Measurements from ENCODE around the gene MAP4K1.

DNA sequence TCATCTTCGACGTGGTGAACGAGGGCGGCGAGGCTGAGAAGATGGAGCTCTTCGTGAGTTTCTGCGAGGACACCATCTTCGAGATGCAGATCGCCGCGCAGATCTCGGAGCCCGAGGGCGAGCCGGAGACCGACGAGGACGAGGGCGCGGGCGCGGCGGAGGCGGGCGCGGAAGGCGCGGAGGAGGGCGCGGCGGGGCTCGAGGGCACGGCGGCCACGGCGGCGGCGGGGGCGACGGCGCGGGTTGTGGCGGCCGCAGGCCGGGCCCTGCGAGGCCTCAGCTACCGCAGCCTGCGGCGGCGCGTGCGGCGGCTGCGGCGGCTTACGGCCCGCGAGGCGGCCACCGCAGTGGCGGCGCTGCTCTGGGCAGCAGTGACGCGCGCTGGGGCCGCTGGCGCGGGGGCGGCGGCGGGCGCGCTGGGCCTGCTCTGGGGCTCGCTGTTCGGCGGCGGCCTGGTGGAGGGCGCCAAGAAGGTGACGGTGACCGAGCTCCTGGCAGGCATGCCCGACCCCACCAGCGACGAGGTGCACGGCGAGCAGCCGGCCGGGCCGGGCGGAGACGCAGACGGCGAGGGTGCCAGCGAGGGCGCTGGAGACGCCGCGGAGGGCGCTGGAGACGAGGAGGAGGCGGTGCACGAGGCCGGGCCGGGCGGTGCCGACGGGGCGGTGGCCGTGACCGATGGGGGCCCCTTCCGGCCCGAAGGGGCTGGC lies 52.6 kb downstream of the MAP4K1 start:
- TF ChIP-seq, protein P1, sequence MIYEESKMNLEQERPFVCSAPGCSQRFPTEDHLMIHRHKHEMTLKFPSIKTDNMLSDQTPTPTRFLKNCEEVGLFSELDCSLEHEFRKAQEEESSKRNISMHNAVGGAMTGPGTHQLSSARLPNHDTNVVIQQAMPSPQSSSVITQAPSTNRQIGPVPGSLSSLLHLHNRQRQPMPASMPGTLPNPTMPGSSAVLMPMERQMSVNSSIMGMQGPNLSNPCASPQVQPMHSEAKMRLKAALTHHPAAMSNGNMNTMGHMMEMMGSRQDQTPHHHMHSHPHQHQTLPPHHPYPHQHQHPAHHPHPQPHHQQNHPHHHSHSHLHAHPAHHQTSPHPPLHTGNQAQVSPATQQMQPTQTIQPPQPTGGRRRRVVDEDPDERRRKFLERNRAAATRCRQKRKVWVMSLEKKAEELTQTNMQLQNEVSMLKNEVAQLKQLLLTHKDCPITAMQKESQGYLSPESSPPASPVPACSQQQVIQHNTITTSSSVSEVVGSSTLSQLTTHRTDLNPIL (CRISPR knock-in tag; IDR thresholded peaks at IDR 0.05; ENCODE audit: low read depth): no peak
- TF ChIP-seq TOX (CRISPR knock-in tag; IDR thresholded peaks at IDR 0.05; ENCODE audit: borderline replicate concordance) (no peak), RARB (CRISPR knock-in tag; IDR thresholded peaks at IDR 0.05) (no peak), ZFP3 (CRISPR knock-in tag; IDR thresholded peaks at IDR 0.05) (no peak), ARNTL (CRISPR knock-in tag; IDR thresholded peaks at IDR 0.05; ENCODE audit: borderline replicate concordance, low read depth) (no peak), PPARA (CRISPR knock-in tag; IDR thresholded peaks at IDR 0.05; ENCODE audit: borderline replicate concordance) (no peak), BACH2 (CRISPR knock-in tag; IDR thresholded peaks at IDR 0.05; ENCODE audit: borderline replicate concordance) (no peak), CSDC2 (CRISPR knock-in tag; IDR thresholded peaks at IDR 0.05) (no peak)
- TF ChIP-seq, protein P2, sequence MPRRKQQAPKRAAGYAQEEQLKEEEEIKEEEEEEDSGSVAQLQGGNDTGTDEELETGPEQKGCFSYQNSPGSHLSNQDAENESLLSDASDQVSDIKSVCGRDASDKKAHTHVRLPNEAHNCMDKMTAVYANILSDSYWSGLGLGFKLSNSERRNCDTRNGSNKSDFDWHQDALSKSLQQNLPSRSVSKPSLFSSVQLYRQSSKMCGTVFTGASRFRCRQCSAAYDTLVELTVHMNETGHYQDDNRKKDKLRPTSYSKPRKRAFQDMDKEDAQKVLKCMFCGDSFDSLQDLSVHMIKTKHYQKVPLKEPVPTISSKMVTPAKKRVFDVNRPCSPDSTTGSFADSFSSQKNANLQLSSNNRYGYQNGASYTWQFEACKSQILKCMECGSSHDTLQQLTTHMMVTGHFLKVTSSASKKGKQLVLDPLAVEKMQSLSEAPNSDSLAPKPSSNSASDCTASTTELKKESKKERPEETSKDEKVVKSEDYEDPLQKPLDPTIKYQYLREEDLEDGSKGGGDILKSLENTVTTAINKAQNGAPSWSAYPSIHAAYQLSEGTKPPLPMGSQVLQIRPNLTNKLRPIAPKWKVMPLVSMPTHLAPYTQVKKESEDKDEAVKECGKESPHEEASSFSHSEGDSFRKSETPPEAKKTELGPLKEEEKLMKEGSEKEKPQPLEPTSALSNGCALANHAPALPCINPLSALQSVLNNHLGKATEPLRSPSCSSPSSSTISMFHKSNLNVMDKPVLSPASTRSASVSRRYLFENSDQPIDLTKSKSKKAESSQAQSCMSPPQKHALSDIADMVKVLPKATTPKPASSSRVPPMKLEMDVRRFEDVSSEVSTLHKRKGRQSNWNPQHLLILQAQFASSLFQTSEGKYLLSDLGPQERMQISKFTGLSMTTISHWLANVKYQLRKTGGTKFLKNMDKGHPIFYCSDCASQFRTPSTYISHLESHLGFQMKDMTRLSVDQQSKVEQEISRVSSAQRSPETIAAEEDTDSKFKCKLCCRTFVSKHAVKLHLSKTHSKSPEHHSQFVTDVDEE (CRISPR knock-in tag; IDR thresholded peaks at IDR 0.05): no peak
